NCI-H748 treated with DMSO at 0.1 percent for 48 hours (cell line): ENCODE data around the gene DHRS3.
"Not testable (repeated sequence)": the region's sequence is repeated elsewhere in the genome, so short reads cannot be mapped to it uniquely, and the experiment has no call there.

Experiments used
- DNase-seq: peaks from one replicate; lab custom pipeline; 2025; lab: John Stamatoyannopoulos, UW

The DHRS3 gene, protein sequence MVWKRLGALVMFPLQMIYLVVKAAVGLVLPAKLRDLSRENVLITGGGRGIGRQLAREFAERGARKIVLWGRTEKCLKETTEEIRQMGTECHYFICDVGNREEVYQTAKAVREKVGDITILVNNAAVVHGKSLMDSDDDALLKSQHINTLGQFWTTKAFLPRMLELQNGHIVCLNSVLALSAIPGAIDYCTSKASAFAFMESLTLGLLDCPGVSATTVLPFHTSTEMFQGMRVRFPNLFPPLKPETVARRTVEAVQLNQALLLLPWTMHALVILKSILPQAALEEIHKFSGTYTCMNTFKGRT

DNA sequence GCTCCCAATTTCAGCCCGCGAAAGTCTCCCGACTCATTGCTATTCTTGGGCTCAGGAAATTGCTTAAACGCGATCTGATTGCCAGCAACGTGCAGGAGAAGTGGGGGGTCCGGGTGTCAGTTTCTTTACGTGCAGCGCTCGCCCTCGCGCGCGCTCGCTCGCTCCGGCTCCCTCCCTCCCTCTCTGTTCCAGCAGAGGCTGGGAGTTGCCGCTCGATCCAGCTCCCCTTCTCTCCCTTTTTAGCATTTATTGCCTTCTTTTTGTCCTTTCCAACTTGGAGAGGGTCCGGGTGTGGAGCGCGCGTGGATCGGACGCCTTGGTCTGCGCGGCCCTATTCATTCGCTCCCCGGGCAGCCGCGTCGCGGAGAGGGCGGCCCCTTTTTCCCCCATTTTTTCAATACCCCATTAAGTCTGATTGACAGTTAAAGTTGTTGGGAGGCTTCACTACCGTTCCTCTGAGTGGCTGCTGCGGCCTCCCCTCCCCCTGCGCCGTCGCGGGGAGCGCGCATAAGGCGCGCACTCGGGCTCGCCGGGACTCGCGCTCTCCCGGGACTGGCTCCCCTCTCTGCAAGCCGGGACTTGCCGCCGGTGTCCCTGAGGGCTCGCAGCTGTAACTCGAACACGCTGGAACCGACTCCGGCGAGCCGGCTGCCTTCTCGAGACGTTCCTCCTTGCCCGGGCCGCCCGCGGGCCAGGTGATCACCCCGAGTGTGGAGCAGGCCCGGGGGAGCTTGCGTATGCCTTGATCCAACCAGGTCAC lies at the start of gene DHRS3:
TSS of gene DHRS3 (minus strand) at position 310 of the 760 bp plus-strand sequence. CDS start 862 bp downstream, outside the sequence.
- peak; percentile 19 for DNase-seq

GRCh38 chr1:12666141-12666735 lies 48.2 kb upstream of the DHRS3 start:
- no peak for DNase-seq

- DNase-seq = no peak
Measured at GRCh38 chr1:12665511-12665910, 47.5 kb upstream of the DHRS3 start.

GRCh38 chr1:12662556-12662955 lies 44.5 kb upstream of the DHRS3 start:
- DNase-seq = no peak

DNA sequence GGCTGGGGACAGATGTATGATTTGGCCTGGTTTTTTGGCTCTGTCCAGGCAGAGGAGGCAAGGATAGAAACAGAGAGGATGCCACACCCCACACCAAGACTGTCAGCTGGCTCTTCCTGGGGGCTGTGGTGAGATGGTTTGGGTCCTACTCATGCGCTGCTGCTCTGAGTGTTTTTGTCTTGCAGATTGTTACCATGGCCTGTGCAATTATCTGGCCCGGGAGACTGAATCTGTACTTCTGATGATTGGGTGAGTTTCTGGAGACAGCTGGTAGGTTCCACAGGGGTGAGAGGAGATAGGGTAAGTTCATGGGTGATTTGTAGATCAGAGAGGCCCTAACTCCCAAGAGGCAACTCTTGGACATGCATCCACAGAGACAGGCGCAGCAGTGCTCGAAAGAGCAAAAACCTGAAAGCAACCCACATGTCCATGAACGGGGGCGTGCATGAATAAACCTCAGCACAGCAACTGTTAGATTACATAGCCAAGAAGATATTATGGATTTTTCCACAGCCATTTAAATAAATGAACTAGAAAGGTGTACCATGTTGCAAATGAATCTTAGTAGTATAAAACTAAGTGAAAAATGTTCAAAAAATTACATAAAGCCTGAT lies 43.7 kb upstream of the DHRS3 start:
- no peak for DNase-seq

- DNase-seq = peak; percentile 45
Measured at GRCh38 chr1:12658531-12659453, 40.8 kb upstream of the DHRS3 start.

GRCh38 chr1:12657885-12658512 lies 40.0 kb upstream of the DHRS3 start:
- not testable (repeated sequence) for DNase-seq

- no peak for DNase-seq
Measured at GRCh38 chr1:12657060-12657884, 39.3 kb upstream of the DHRS3 start.

GRCh38 chr1:12656575-12656974 lies 38.6 kb upstream of the DHRS3 start:
- DNase-seq = no peak

GRCh38 chr1:12654657-12655056 lies 36.6 kb upstream of the DHRS3 start:
- no peak for DNase-seq

GRCh38 chr1:12654004-12654567 lies 36.1 kb upstream of the DHRS3 start:
- no peak for DNase-seq

GRCh38 chr1:12649971-12650421 lies 32.0 kb upstream of the DHRS3 start:
- no peak for DNase-seq

GRCh38 chr1:12648741-12649140 lies 30.7 kb upstream of the DHRS3 start:
- DNase-seq = no peak

- DNase-seq = not testable (repeated sequence)
Measured at GRCh38 chr1:12645401-12645800, 27.4 kb upstream of the DHRS3 start.

GRCh38 chr1:12644829-12645228 lies 26.8 kb upstream of the DHRS3 start:
- no peak for DNase-seq

- no peak for DNase-seq
Measured at GRCh38 chr1:12644237-12644636, 26.2 kb upstream of the DHRS3 start.

- no peak for DNase-seq
Measured at GRCh38 chr1:12643785-12644184, 25.8 kb upstream of the DHRS3 start, which contains the start of gene AADACL4. Gene AADACL4, plus strand, starts transcription at chr1:12644085. Its CDS starts 462 bp downstream, at chr1:12644547.

DNA sequence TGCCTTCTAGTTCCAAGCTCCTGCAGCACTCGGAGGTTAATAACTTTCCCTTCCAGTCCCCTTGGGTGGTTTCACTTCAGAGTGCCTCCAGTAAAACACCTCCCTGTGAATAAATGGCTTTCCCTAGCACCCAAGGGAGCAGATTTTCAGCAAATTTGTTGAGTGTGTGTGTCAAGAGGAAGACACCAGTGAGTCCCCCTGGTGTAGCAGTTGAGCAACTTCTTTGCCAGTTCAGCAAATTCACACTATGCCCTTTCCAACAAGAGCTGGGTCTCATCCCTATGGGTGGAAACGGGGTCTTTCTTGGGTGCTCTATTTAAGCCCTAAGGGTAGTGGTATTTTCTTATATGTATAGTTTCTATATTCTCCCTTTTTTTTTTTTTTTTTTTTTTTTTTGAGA lies 25.1 kb upstream of the DHRS3 start:
- DNase-seq = no peak

GRCh38 chr1:12640958-12641272 lies 22.9 kb upstream of the DHRS3 start:
- DNase-seq = no peak
